GM18502 (cell line): ENCODE measurements around the gene SPTBN4.
A peak's percentile ranks its signal among the peaks of the same experiment; 100 is the strongest.
"Not testable (repeated sequence)": the region's sequence is repeated elsewhere in the genome, so short reads cannot be mapped to it uniquely, and the experiment has no call there.

Experiments
- ATAC-seq: cut with Tn5 transposase; IDR thresholded peaks from one replicate; pipeline ENCODE4 v1.9.1; 2021; ENCODE audit warnings: mild to moderate bottlenecking; ENCODE audit not compliant: unreplicated experiment, poor library complexity

Gene SPTBN4

GRCh38 chr19:40438284-40438683 lies 28.5 kb upstream of the SPTBN4 start:
- ATAC-seq = no peak

- ATAC-seq = no peak
Measured at GRCh38 chr19:40441719-40442253, 25.0 kb upstream of the SPTBN4 start.

GRCh38 chr19:40442328-40443130 lies 24.3 kb upstream of the SPTBN4 start:
- no peak for ATAC-seq

GRCh38 chr19:40443131-40443999 lies 23.4 kb upstream of the SPTBN4 start:
- peak; percentile 67 for ATAC-seq

GRCh38 chr19:40444000-40444824 lies 22.6 kb upstream of the SPTBN4 start, which contains the start of gene SERTAD3:
Gene SERTAD3, minus strand, starts transcription at chr19:40444335. Its CDS starts 2,255 bp downstream, at chr19:40442080.
- peak; percentile 70 for ATAC-seq

- ATAC-seq = no peak
Measured at GRCh38 chr19:40444825-40445312, 21.9 kb upstream of the SPTBN4 start.

GRCh38 chr19:40445780-40446262 lies 21.0 kb upstream of the SPTBN4 start:
- no peak for ATAC-seq

- no peak for ATAC-seq
Measured at GRCh38 chr19:40446263-40446784, 20.5 kb upstream of the SPTBN4 start.

GRCh38 chr19:40449506-40449905 lies 17.3 kb upstream of the SPTBN4 start:
- ATAC-seq = no peak

GRCh38 chr19:40450664-40451063 lies 16.1 kb upstream of the SPTBN4 start:
- ATAC-seq = no peak

- no peak for ATAC-seq
Measured at GRCh38 chr19:40452016-40452415, 14.8 kb upstream of the SPTBN4 start.

- ATAC-seq = no peak
Measured at GRCh38 chr19:40453151-40453735, 13.6 kb upstream of the SPTBN4 start.

- not testable (repeated sequence) for ATAC-seq
Measured at GRCh38 chr19:40453943-40454342, 12.9 kb upstream of the SPTBN4 start.

GRCh38 chr19:40457048-40457447 lies 9.8 kb upstream of the SPTBN4 start:
- no peak for ATAC-seq

- no peak for ATAC-seq
Measured at GRCh38 chr19:40457953-40458596, 8.7 kb upstream of the SPTBN4 start.

- no peak for ATAC-seq
Measured at GRCh38 chr19:40458597-40458974, 8.2 kb upstream of the SPTBN4 start.

GRCh38 chr19:40460185-40460584 lies 6.6 kb upstream of the SPTBN4 start:
- no peak for ATAC-seq

GRCh38 chr19:40461669-40462221 lies 5.1 kb upstream of the SPTBN4 start:
- no peak for ATAC-seq
